ENCODE measurements around the gene CXorf66. TPM values are rescaled to one million over a fixed set of nuclear protein-coding genes. Genes with fewer than 3 reads are reported as not detected.
A peak's percentile ranks its signal among the peaks of the same experiment; 100 is the strongest.

CXorf66 gene
- total RNA-seq, 1 experiment from 2014 or later: not detected

DNA sequence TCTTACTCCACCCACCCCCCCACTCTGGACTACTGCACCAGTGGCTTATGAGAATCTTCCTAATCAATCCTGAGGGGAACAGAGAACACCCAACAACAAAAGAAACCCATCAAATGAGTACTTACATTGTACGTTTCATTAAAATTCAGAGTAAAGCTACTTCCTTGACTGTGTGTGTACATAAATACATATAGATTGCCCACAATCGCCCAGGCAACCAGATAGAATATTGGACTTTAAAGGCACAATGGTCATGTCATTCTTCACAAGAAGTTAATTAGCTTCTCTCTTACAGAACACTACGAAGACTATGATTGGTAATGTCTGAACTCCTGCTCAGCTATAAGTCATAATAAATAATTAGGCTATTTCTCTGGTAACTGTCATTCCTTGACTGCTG, 20.2 kb downstream of the CXorf66 start:
- no peak overlapping the region for H3K4me3 Mint-ChIP-seq
- H3K27ac Mint-ChIP-seq: no peak overlapping the region
- H3K36me3 Mint-ChIP-seq: no peaks in the 10 kb centered on the region
- DNase-seq (ENCODE audit: low spot score) (no peak), ATAC-seq (no peak)
- H3K4me1 Mint-ChIP-seq: no peaks in the 10 kb centered on the region; the same call in 1 of the 2 replicates
- ChIA-PET CTCF (no interaction called here), POLR2A (no interaction called here)
- TF ChIP-seq CREM (CRISPR knock-in tag; IDR thresholded peaks at IDR 0.05) (no peak), SMAD3 (CRISPR knock-in tag; IDR thresholded peaks at IDR 0.05; ENCODE audit: borderline replicate concordance) (no peak), GABPB1 (CRISPR knock-in tag; IDR thresholded peaks at IDR 0.05) (no peak), ZNF219 (CRISPR knock-in tag; IDR thresholded peaks at IDR 0.05; ENCODE audit: borderline replicate concordance) (no peak)
- TF ChIP-seq, protein P1, sequence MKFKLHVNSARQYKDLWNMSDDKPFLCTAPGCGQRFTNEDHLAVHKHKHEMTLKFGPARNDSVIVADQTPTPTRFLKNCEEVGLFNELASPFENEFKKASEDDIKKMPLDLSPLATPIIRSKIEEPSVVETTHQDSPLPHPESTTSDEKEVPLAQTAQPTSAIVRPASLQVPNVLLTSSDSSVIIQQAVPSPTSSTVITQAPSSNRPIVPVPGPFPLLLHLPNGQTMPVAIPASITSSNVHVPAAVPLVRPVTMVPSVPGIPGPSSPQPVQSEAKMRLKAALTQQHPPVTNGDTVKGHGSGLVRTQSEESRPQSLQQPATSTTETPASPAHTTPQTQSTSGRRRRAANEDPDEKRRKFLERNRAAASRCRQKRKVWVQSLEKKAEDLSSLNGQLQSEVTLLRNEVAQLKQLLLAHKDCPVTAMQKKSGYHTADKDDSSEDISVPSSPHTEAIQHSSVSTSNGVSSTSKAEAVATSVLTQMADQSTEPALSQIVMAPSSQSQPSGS (CRISPR knock-in tag; IDR thresholded peaks at IDR 0.05; ENCODE audit: borderline replicate concordance, low read depth): no peak
- TF ChIP-seq, protein P2, sequence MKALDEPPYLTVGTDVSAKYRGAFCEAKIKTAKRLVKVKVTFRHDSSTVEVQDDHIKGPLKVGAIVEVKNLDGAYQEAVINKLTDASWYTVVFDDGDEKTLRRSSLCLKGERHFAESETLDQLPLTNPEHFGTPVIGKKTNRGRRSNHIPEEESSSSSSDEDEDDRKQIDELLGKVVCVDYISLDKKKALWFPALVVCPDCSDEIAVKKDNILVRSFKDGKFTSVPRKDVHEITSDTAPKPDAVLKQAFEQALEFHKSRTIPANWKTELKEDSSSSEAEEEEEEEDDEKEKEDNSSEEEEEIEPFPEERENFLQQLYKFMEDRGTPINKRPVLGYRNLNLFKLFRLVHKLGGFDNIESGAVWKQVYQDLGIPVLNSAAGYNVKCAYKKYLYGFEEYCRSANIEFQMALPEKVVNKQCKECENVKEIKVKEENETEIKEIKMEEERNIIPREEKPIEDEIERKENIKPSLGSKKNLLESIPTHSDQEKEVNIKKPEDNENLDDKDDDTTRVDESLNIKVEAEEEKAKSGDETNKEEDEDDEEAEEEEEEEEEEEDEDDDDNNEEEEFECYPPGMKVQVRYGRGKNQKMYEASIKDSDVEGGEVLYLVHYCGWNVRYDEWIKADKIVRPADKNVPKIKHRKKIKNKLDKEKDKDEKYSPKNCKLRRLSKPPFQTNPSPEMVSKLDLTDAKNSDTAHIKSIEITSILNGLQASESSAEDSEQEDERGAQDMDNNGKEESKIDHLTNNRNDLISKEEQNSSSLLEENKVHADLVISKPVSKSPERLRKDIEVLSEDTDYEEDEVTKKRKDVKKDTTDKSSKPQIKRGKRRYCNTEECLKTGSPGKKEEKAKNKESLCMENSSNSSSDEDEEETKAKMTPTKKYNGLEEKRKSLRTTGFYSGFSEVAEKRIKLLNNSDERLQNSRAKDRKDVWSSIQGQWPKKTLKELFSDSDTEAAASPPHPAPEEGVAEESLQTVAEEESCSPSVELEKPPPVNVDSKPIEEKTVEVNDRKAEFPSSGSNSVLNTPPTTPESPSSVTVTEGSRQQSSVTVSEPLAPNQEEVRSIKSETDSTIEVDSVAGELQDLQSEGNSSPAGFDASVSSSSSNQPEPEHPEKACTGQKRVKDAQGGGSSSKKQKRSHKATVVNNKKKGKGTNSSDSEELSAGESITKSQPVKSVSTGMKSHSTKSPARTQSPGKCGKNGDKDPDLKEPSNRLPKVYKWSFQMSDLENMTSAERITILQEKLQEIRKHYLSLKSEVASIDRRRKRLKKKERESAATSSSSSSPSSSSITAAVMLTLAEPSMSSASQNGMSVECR (CRISPR knock-in tag; IDR thresholded peaks at IDR 0.05; ENCODE audit: borderline replicate concordance): no peak
- TF ChIP-seq, protein P3, sequence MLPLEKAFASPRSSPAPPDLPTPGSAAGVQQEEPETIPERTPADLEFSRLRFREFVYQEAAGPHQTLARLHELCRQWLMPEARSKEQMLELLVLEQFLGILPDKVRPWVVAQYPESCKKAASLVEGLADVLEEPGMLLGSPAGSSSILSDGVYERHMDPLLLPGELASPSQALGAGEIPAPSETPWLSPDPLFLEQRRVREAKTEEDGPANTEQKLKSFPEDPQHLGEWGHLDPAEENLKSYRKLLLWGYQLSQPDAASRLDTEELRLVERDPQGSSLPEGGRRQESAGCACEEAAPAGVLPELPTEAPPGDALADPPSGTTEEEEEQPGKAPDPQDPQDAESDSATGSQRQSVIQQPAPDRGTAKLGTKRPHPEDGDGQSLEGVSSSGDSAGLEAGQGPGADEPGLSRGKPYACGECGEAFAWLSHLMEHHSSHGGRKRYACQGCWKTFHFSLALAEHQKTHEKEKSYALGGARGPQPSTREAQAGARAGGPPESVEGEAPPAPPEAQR (CRISPR knock-in tag; IDR thresholded peaks at IDR 0.05): no peak
- TF ChIP-seq, protein P4, sequence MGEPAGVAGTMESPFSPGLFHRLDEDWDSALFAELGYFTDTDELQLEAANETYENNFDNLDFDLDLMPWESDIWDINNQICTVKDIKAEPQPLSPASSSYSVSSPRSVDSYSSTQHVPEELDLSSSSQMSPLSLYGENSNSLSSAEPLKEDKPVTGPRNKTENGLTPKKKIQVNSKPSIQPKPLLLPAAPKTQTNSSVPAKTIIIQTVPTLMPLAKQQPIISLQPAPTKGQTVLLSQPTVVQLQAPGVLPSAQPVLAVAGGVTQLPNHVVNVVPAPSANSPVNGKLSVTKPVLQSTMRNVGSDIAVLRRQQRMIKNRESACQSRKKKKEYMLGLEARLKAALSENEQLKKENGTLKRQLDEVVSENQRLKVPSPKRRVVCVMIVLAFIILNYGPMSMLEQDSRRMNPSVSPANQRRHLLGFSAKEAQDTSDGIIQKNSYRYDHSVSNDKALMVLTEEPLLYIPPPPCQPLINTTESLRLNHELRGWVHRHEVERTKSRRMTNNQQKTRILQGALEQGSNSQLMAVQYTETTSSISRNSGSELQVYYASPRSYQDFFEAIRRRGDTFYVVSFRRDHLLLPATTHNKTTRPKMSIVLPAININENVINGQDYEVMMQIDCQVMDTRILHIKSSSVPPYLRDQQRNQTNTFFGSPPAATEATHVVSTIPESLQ (CRISPR knock-in tag; IDR thresholded peaks at IDR 0.05): no peak
- no peaks in the 10 kb centered on the region for H3K9me3 Mint-ChIP-seq
- no peaks in the 10 kb centered on the region for H3K27me3 Mint-ChIP-seq (ENCODE audit: low read depth)

DNA sequence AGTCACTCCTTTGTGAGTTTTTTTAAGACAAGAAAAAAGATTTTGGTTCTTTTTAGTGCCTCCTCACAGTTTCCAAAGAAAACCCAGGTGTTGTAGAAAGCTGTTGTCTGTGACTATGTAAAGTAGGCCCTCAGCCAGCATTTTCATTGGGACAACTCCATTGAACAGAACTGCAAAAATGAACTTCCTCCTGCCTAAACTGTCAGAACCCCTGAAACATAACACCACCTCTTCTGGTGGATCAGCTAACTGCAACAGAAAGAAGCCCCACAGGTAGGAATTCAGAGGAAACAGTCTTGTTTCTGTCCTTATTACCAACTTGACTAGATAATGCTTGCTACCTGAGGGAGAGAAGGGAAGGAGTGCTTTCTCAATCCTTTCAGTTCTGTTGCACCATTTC, 29.1 kb downstream of the CXorf66 start:
- Mint-ChIP-seq H3K27ac (no peak overlapping the region), H3K36me3 (no peaks in the 10 kb centered on the region), H3K4me1 (peaks cover 20% of the 10 kb centered on the region), H3K27me3 (ENCODE audit: low read depth) (no peaks in the 10 kb centered on the region; the same call in 1 of the 2 replicates), H3K9me3 (no peaks in the 10 kb centered on the region), H3K4me3 (no peak overlapping the region)
- DNase-seq (ENCODE audit: low spot score) (no peak), ATAC-seq (peak; percentile 6)
- ChIA-PET POLR2A (no interaction called here), CTCF (interaction anchor here (1.3 to 2.1 kb wide), 2 partner anchors 12 to 30 kb away, joined by 4 to 12 read pairs; no protein-coding TSS in a partner anchor)
- TF ChIP-seq ZNF671 (CRISPR knock-in tag; IDR thresholded peaks at IDR 0.05): no peak
- TF ChIP-seq, protein P5, sequence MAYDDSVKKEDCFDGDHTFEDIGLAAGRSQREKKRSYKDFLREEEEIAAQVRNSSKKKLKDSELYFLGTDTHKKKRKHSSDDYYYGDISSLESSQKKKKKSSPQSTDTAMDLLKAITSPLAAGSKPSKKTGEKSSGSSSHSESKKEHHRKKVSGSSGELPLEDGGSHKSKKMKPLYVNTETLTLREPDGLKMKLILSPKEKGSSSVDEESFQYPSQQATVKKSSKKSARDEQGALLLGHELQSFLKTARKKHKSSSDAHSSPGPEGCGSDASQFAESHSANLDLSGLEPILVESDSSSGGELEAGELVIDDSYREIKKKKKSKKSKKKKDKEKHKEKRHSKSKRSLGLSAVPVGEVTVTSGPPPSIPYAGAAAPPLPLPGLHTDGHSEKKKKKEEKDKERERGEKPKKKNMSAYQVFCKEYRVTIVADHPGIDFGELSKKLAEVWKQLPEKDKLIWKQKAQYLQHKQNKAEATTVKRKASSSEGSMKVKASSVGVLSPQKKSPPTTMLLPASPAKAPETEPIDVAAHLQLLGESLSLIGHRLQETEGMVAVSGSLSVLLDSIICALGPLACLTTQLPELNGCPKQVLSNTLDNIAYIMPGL (CRISPR knock-in tag; IDR thresholded peaks at IDR 0.05): no peak
- TF ChIP-seq, protein P6, sequence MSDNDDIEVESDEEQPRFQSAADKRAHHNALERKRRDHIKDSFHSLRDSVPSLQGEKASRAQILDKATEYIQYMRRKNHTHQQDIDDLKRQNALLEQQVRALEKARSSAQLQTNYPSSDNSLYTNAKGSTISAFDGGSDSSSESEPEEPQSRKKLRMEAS (CRISPR knock-in tag; IDR thresholded peaks at IDR 0.05): no peak
- TF ChIP-seq, protein P7, sequence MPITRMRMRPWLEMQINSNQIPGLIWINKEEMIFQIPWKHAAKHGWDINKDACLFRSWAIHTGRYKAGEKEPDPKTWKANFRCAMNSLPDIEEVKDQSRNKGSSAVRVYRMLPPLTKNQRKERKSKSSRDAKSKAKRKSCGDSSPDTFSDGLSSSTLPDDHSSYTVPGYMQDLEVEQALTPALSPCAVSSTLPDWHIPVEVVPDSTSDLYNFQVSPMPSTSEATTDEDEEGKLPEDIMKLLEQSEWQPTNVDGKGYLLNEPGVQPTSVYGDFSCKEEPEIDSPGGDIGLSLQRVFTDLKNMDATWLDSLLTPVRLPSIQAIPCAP (CRISPR knock-in tag; IDR thresholded peaks at IDR 0.05): no peak
- no peak for TF ChIP-seq ZNF317 (CRISPR knock-in tag; IDR thresholded peaks at IDR 0.05; ENCODE audit: borderline replicate concordance, low read depth)
- TF ChIP-seq, protein P8, sequence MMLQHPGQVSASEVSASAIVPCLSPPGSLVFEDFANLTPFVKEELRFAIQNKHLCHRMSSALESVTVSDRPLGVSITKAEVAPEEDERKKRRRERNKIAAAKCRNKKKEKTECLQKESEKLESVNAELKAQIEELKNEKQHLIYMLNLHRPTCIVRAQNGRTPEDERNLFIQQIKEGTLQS (CRISPR knock-in tag; conservative IDR thresholded peaks at IDR 0.05): no peak
- TF ChIP-seq, protein P3 (CRISPR knock-in tag; IDR thresholded peaks at IDR 0.05): no peak
- no peak for TF ChIP-seq ESRRA (CRISPR knock-in tag; IDR thresholded peaks at IDR 0.05; ENCODE audit: borderline replicate concordance)
- TF ChIP-seq, protein P9, sequence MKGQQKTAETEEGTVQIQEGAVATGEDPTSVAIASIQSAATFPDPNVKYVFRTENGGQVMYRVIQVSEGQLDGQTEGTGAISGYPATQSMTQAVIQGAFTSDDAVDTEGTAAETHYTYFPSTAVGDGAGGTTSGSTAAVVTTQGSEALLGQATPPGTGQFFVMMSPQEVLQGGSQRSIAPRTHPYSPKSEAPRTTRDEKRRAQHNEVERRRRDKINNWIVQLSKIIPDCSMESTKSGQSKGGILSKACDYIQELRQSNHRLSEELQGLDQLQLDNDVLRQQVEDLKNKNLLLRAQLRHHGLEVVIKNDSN (CRISPR knock-in tag; IDR thresholded peaks at IDR 0.05): no peak
- TF ChIP-seq RORB (CRISPR knock-in tag; IDR thresholded peaks at IDR 0.05): no peak
